Smooth muscle cell of the brain vasculature (primary cell): Measurements from ENCODE around the gene VSTM2L.
"Not testable (repeated sequence)": the region's sequence is repeated elsewhere in the genome, so short reads cannot be mapped to it uniquely, and the experiment has no call there.

Experiments
- DNase-seq: peaks from one replicate; pipeline ENCODE4 v3.0.0-alpha.2; 2012; ENCODE audit warnings: low read depth, low spot score

VSTM2L gene, protein sequence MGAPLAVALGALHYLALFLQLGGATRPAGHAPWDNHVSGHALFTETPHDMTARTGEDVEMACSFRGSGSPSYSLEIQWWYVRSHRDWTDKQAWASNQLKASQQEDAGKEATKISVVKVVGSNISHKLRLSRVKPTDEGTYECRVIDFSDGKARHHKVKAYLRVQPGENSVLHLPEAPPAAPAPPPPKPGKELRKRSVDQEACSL

DNA sequence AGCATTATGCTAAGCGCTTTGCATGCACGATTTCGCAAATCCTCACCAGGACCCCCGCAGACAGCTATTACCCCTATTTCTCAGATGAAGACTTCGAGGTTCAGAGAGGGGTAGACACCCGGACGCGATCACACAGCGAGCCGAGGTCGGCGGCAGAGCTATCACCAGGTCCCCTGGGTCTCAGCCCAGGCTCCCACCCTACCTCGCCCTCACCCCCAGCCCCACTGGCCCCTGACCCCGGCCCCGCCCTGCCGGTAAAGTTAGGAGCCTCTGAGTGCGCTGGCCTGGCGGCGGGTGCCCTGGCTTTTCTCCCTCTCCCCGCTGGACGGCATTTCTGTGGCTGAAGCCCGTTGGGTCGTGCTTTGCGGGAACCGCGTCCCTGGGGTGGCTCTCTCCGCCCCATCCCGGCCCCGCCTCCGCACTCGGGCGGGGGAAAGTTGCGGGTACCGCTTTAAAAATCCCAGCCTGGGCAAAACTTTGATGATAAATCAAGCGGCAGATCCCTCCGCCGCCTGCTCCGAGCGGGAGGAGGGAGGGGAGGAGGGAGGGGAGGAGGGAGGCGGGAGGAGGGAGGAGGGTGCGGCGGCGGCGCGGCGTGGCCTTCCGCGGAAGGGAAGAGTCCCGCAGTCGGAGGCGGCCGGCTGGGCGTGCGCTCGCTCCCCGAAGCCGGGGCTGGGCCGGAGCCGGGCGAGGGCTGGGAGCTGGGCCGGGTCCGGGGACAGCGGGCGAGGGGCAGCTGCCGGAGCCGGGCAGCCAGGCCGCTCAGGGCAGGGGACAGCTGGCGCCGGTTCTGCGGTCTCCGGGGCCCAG lies at the start of gene VSTM2L:
VSTM2L (plus strand) TSS at position 624 of the 810 bp plus-strand sequence. CDS start 224 bp downstream, outside the sequence.
- no peak for DNase-seq

- no peak for DNase-seq
Measured at GRCh38 chr20:37853823-37854375, 49.0 kb upstream of the VSTM2L start.

GRCh38 chr20:37856034-37856433 lies 46.9 kb upstream of the VSTM2L start:
- not testable (repeated sequence) for DNase-seq

GRCh38 chr20:37856932-37857660 lies 45.8 kb upstream of the VSTM2L start:
- no peak for DNase-seq

- no peak for DNase-seq
Measured at GRCh38 chr20:37859406-37860171, 43.3 kb upstream of the VSTM2L start.

- DNase-seq: no peak
Measured at GRCh38 chr20:37863289-37863688, 39.6 kb upstream of the VSTM2L start.

DNA sequence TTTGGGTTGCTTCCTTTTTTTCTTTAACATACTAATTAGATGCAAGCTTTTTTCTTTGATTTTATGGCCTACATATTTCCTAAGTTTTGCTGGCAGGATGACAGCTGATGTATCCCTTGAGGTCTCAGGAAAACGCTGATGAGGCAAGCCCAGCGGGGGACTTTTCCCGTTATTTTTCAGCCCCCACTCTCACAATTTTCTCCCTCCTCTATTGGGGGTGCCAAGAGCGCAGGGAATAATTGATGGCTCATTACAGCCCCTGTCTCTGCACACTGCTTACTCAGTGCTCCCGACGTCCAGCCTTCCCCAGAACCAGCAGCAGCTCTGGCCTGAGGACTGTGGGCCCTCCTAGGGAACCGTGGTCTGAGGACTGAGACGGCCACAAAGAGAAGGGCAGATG lies 38.6 kb upstream of the VSTM2L start:
- no peak for DNase-seq

- DNase-seq: no peak
Measured at GRCh38 chr20:37866051-37866450, 36.9 kb upstream of the VSTM2L start.

- no peak for DNase-seq
Measured at GRCh38 chr20:37867289-37868195, 35.4 kb upstream of the VSTM2L start.

GRCh38 chr20:37868851-37869333 lies 34.0 kb upstream of the VSTM2L start:
- DNase-seq: no peak

- no peak for DNase-seq
Measured at GRCh38 chr20:37869334-37869861, 33.5 kb upstream of the VSTM2L start.

GRCh38 chr20:37870294-37870693 lies 32.6 kb upstream of the VSTM2L start:
- DNase-seq: no peak

DNA sequence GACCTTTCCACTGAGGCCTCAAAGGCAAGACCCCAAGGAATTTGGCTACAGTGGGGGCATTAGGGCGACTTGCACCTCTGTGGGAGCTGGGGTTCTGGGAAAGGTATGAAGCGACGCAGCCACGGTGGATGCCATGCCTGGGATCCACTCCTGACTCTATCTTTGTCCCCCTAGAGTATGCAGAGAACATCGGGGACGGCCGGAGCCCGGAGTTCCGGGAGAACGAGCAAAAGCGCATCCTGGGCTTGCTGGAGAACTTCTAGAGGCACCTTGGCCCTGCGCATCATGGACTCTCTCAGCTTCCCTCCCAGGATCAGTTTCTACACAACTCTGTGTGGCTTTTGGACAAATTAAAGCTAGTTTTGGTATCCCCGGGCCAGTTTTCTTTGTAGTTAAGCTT lies 31.2 kb upstream of the VSTM2L start:
- no peak for DNase-seq

DNA sequence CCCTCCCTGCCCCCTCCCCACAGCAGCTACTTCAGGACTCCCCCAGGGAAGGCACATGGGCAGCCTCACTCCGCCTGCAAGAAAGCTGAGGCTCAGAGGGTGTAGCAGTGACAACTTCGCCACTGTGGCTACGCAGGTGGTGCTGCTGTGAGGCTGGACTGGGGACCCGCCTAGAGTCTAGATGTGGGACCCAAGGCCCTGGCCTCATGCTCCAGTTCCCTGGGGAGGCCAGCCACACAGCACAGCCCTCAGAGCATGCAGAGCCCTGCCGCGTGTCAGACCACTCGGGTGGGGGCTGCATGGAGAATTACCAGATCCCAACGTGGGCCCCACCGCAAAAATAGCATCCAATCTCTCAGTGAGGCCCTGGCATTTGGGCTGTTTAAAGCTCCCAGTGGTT lies 30.8 kb upstream of the VSTM2L start:
- no peak for DNase-seq

- DNase-seq: no peak
Measured at GRCh38 chr20:37873884-37874283, 29.0 kb upstream of the VSTM2L start.

- no peak for DNase-seq
Measured at GRCh38 chr20:37875460-37876175, 27.3 kb upstream of the VSTM2L start.

DNA sequence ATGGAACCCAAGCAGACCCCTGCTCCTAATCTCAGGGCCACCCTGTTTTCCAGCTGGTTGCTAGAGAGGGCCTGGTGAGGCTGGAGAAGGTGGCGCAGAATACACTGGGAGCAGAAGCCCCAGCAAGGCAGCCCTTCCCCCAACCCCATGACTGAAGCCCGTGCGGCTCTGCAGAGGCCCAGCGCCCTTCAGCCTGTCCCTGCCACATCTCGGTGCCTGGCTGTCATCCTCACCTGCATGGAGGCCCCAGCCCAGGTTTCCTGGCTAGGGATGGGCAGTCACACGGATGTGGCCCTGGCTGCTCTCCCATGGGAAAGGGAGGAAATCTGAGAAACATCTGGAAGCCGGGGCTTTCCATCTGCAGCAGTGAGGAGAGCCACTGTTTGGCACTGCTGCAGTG lies 26.1 kb upstream of the VSTM2L start:
- no peak for DNase-seq

GRCh38 chr20:37877832-37878772 lies 24.8 kb upstream of the VSTM2L start:
- no peak for DNase-seq
